IMR-90 (cell line): ENCODE results near the gene XRCC5. TPM values are rescaled to one million over a fixed set of nuclear protein-coding genes. Genes with fewer than 3 reads are reported as not detected.
A peak's percentile ranks its signal among the peaks of the same experiment; 100 is the strongest.

Experiments
- ATAC-seq: fragments of 200-7000 bp; cut with Tn5 transposase; 2 replicates; pipeline ENCODE4 v1.9.1; 2020; ENCODE audit warnings: low read depth, mild to moderate bottlenecking, moderate library complexity
- BruUV-seq: library from RNA; stranded (reverse); fragments of 400-500 nt; replicated peaks from 2 replicates; lab custom pipeline; 2021; lab: Mats Ljungman, UMichigan
- CTCF ChIA-PET: fragments of 300-600 bp; formaldehyde crosslinking; extraction: SDS; loops from one replicate; lab custom pipeline; 2021; ENCODE audit warnings: antibody characterized with exemption; lab: Yijun Ruan, JAX
- POLR2A ChIA-PET: fragments of 300-600 bp; sonication (Branson Sonifier 250); formaldehyde crosslinking; loops from one replicate; lab custom pipeline; 2022; ENCODE audit warnings: antibody characterized with exemption; ENCODE audit not compliant: unreplicated experiment; lab: Charles Lee
- DNase-seq: peaks from one replicate; pipeline ENCODE4 v3.0.0; 2013
- H2AFZ ChIP-seq: replicated peaks from 2 replicates; pipeline ENCODE3; 2013; ENCODE audit warnings: low read length, mild to moderate bottlenecking; ENCODE audit not compliant: poor library complexity
- H2AK5ac ChIP-seq: 2 replicates; pipeline ENCODE4 v1.6.1; 2013; ENCODE audit warnings: low read depth, low read length, inconsistent platforms
- H2AK9ac ChIP-seq: replicated peaks from 2 replicates; pipeline ENCODE3; 2013; ENCODE audit warnings: mild to moderate bottlenecking, low read depth, low read length, moderate library complexity; ENCODE audit not compliant: poor library complexity
- H2BK120ac ChIP-seq: 2 replicates; pipeline ENCODE4 v1.6.1; 2013; ENCODE audit warnings: low read depth, low read length, inconsistent platforms
- H2BK15ac ChIP-seq: 3 replicates; pipeline ENCODE4 v1.6.1; 2013; ENCODE audit warnings: low read depth, low read length, inconsistent platforms
- H2BK20ac ChIP-seq: 2 replicates; pipeline ENCODE4 v1.6.1; 2013; ENCODE audit warnings: low read depth, mild to moderate bottlenecking, inconsistent platforms, low read length, moderate library complexity
- H2BK5ac ChIP-seq: 2 replicates; pipeline ENCODE4 v1.6.1; 2013; ENCODE audit warnings: mild to moderate bottlenecking, low read depth, low read length, inconsistent platforms; ENCODE audit not compliant: poor library complexity, severe bottlenecking
- H3K14ac ChIP-seq: replicated peaks from 2 replicates; pipeline ENCODE4 v1.6.1; 2013; ENCODE audit warnings: low read depth, low read length, inconsistent platforms
- H3K18ac ChIP-seq: 2 replicates; pipeline ENCODE4 v1.6.1; 2013; ENCODE audit warnings: low read depth, low read length, control low read depth
- H3K23ac ChIP-seq: 2 replicates; pipeline ENCODE4 v1.6.1; 2013; ENCODE audit warnings: low read depth, low read length, inconsistent platforms
- H3K27ac ChIP-seq: 2 replicates; pipeline ENCODE4 v1.5.1; 2013; ENCODE audit warnings: mild to moderate bottlenecking, control low read depth, low read length; ENCODE audit not compliant: insufficient read depth
- H3K27me3 ChIP-seq: 2 replicates; pipeline ENCODE4 v1.6.1; 2013; ENCODE audit warnings: low read length; ENCODE audit not compliant: control insufficient read depth, insufficient read depth
- H3K36me3 ChIP-seq: 2 replicates; pipeline ENCODE4 v1.6.1; 2013; ENCODE audit warnings: low read length, mixed read lengths; ENCODE audit not compliant: control insufficient read depth, insufficient read depth
- H3K4ac ChIP-seq: 2 replicates; pipeline ENCODE4 v1.6.1; 2013; ENCODE audit warnings: low read depth, low read length, inconsistent platforms
- H3K4me1 ChIP-seq: 2 replicates; pipeline ENCODE4 v1.6.1; 2013; ENCODE audit warnings: low read length, mixed read lengths; ENCODE audit not compliant: control insufficient read depth, insufficient read depth
- H3K4me2 ChIP-seq: 2 replicates; pipeline ENCODE4 v1.6.1; 2013; ENCODE audit warnings: low read depth, mild to moderate bottlenecking, control low read depth, low read length, moderate library complexity
- H3K4me3 ChIP-seq: 2 replicates; pipeline ENCODE4 v1.5.1; 2013; ENCODE audit warnings: low read depth, mild to moderate bottlenecking, control low read depth, low read length, moderate library complexity; ENCODE audit not compliant: insufficient read depth
- H3K56ac ChIP-seq: 2 replicates; pipeline ENCODE4 v1.6.1; 2013; ENCODE audit warnings: low read length, inconsistent platforms; ENCODE audit not compliant: insufficient read depth; ENCODE audit errors: extremely low read depth
- H3K79me1 ChIP-seq, 2 experiments: 2 replicates each; pipeline ENCODE4 v1.6.1; 2013; ENCODE audit warnings: low read length in 2 of 2, inconsistent platforms in 1 of 2, low read depth in 1 of 2
- H3K9ac ChIP-seq: 2 replicates; pipeline ENCODE4 v1.6.1; 2013; ENCODE audit warnings: low read depth, low read length, control low read depth
- H3K9me1 ChIP-seq: 2 replicates; pipeline ENCODE4 v1.6.1; 2013; ENCODE audit warnings: low read length, inconsistent platforms; ENCODE audit not compliant: insufficient read depth
- H3K9me3 ChIP-seq: 2 replicates; pipeline ENCODE4 v1.6.1; 2013; ENCODE audit warnings: low read length; ENCODE audit not compliant: control insufficient read depth, insufficient read depth
- H4K20me1 ChIP-seq: 2 replicates; pipeline ENCODE4 v1.6.1; 2013; ENCODE audit warnings: low read length, inconsistent platforms; ENCODE audit not compliant: insufficient read depth
- H4K5ac ChIP-seq: 2 replicates; pipeline ENCODE4 v1.6.1; 2013; ENCODE audit warnings: mild to moderate bottlenecking, low read depth, low read length, control low read depth
- H4K8ac ChIP-seq, 2 experiments: 2 replicates each; pipeline ENCODE4 v1.6.1; 2013; ENCODE audit warnings: low read depth in 2 of 2, low read length in 2 of 2, control low read depth in 1 of 2, inconsistent platforms in 1 of 2
- H4K91ac ChIP-seq: 2 replicates; pipeline ENCODE4 v1.6.1; 2013; ENCODE audit warnings: low read depth, low read length, inconsistent platforms; ENCODE audit not compliant: insufficient read depth
- BHLHE40 ChIP-seq: fragments of 150-350 bp; IDR thresholded peaks from 2 replicates; pipeline ENCODE4 v1.6.1; 2016; ENCODE audit warnings: mild to moderate bottlenecking, low read depth, low read length
- CHD1 ChIP-seq: IDR thresholded peaks from 2 replicates; pipeline ENCODE4 v1.6.1; 2012; ENCODE audit warnings: low read depth, low read length, improper control_type of control experiment
- FOS ChIP-seq: fragments of 150-350 bp; IDR thresholded peaks from 2 replicates; pipeline ENCODE4 v1.6.1; 2016; ENCODE audit warnings: low read depth, low read length
- MXI1 ChIP-seq: IDR thresholded peaks from 2 replicates; pipeline ENCODE4 v1.6.1; 2012; ENCODE audit warnings: low read depth, mild to moderate bottlenecking, low read length, moderate library complexity, borderline replicate concordance
- USF2 ChIP-seq: fragments of 150-350 bp; IDR thresholded peaks from 2 replicates; pipeline ENCODE4 v1.6.1; 2017; ENCODE audit warnings: mild to moderate bottlenecking, antibody characterized with exemption, low read length, low read depth
- WGBS, 2 experiments: methylation state at CpG; one replicate each; pipeline versions ENCODE4 v1.1.5 to v1.1.7; 2013; ENCODE audit warnings: missing lambda C conversion rate in 2 of 2; ENCODE audit not compliant: insufficient read length in 1 of 2; ENCODE audit errors: extremely low coverage in 2 of 2; 5-methylcytosine and 5-hydroxymethylcytosine counted together
- dilution Hi-C: fragments of 300-500 bp; cut with HindIII; formaldehyde crosslinking; loops from one replicate; pipeline ENCODE4 v1.14.3; 2018; ENCODE audit warnings: low sequenced_read_pairs; ENCODE audit not compliant: unreplicated experiment
- in situ Hi-C: fragments of 300-500 bp; cut with MboI; formaldehyde crosslinking; loops from 3 replicates; pipeline ENCODE4 v1.14.3; 2019; ENCODE audit warnings: low sequenced_read_pairs, inconsistent platforms, mixed read lengths
- intact Hi-C: fragments of 100-400 bp; cut with micrococcal nuclease; formaldehyde crosslinking; loops from 2 replicates; pipeline ENCODE4 v1.10.0; 2022
- polyA plus RNA-seq, 3 experiments: library from polyadenylated mRNA; depleted of rRNA; stranded (reverse); fragments of >200 nt; gene quantifications; 2 replicates each; pipeline ENCODE4 v1.2.3, GENCODE V29; 2012; ENCODE audit warnings: low replicate concordance in 1 of 3
- total RNA-seq: library from RNA; depleted of rRNA; stranded (reverse); fragments of >200 nt; gene quantifications from 2 replicates; pipeline ENCODE4 v1.2.3, GENCODE V29; 2012

Gene XRCC5
- total and polyA plus RNA-seq, 2 of the 4 experiments (the other 2 are of a cell fraction): 144 to 509 TPM

GRCh38 chr2:216142540-216142939 is 33.4 kb downstream of the XRCC5 start:
- Histone ChIP-seq H3K36me3 (peaks cover 52% of the 10 kb centered on the region), H3K9me3 (no peaks in the 10 kb centered on the region), H3K23ac (peak overlapping the region; percentile 81; the same call in 1 of the 2 replicates), H2BK5ac (peak overlapping the region; percentile 65), H4K20me1 (no peaks in the 10 kb centered on the region; the same call in 1 of the 2 replicates), H4K5ac (peak overlapping the region; percentile 14; the same call in 1 of the 2 replicates), H2AK9ac (no peak overlapping the region), H2BK20ac (peak overlapping the region; percentile 37; the same call in 1 of the 2 replicates), H3K14ac (peak overlapping the region; percentile 53; the same call in 1 of the 2 replicates), H3K4me3 (no peak overlapping the region), H3K4me1 (peaks cover 3% of the 10 kb centered on the region; the same call in 1 of the 2 replicates), H3K4ac (peak overlapping the region; percentile 58; the same call in 1 of the 2 replicates), H3K27me3 (no peaks in the 10 kb centered on the region), H3K4me2 (no peak overlapping the region), H2AK5ac (no peak overlapping the region), H3K9ac (no peak overlapping the region), H3K27ac (no peak overlapping the region), H4K91ac (no peak overlapping the region), H3K79me1 (peaks cover 29 to 62% of the 10 kb centered on the region in 2 experiments), H3K9me1 (peaks cover 8% of the 10 kb centered on the region; the same call in 1 of the 2 replicates), H4K8ac (peak overlapping the region in 1 of 2 experiments; percentile 88; a peak in 1 of 4 replicates), H3K56ac (no peak overlapping the region), H3K18ac (peak overlapping the region; percentile 50; the same call in 1 of the 2 replicates), H2BK15ac (no peak overlapping the region), H2BK120ac (peak overlapping the region; percentile 68; the same call in 1 of the 2 replicates), H2AFZ (no peak overlapping the region)
- TF ChIP-seq FOS (peak; percentile 45; the same call in 1 of the 2 replicates), USF2 (0 out of 2 replicates have a peak, but pooled peaks have one; percentile 47), BHLHE40 (peak; percentile 47; the same call in 1 of the 2 replicates), MXI1 (no peak), CHD1 (no peak)
- ATAC-seq (peak; percentile 93), DNase-seq (peak; percentile 91)
- no TSS peak for BruUV-seq
- POLR2A ChIA-PET: no interaction called here
- in situ Hi-C loops (no loop called here), dilution Hi-C loops (no loop called here), intact Hi-C loops (no loop called here)
- CTCF ChIA-PET: interaction anchor here (1.0 to 1.2 kb wide), 2 partner anchors 11 to 29 kb away, joined by 3 to 4 read pairs; no protein-coding TSS in a partner anchor
- whole genome bisulfite sequencing, 2 experiments: no CpG with 5 or more reads among the region's 1 CpG
